NB4 (cell line): ENCODE data around the gene GALNT6.

ENCODE experiments used
- DNase-seq: peaks from one replicate; pipeline ENCODE4 v3.0.0; 2010; ENCODE audit warnings: low read depth
- H3K4me3 ChIP-seq: one replicate; pipeline ENCODE4 v1.5.1; 2011; ENCODE audit warnings: mild to moderate bottlenecking, low read depth, low read length, moderate library complexity
- CTCF ChIP-seq: IDR thresholded peaks from one replicate; pipeline ENCODE4 v1.5.1; 2012; ENCODE audit warnings: low read depth, low read length
- MAX ChIP-seq: IDR thresholded peaks from 2 replicates; pipeline ENCODE4 v1.6.1; 2011; ENCODE audit warnings: low read depth, low read length
- MYC ChIP-seq: IDR thresholded peaks from 2 replicates; pipeline ENCODE4 v1.6.1; 2011; ENCODE audit warnings: low read depth, low read length
- POLR2A ChIP-seq: IDR thresholded peaks from 2 replicates; pipeline ENCODE4 v1.6.1; 2011; ENCODE audit warnings: mild to moderate bottlenecking; ENCODE audit not compliant: insufficient read length; ENCODE audit errors: extremely low read depth

The GALNT6 gene

DNA sequence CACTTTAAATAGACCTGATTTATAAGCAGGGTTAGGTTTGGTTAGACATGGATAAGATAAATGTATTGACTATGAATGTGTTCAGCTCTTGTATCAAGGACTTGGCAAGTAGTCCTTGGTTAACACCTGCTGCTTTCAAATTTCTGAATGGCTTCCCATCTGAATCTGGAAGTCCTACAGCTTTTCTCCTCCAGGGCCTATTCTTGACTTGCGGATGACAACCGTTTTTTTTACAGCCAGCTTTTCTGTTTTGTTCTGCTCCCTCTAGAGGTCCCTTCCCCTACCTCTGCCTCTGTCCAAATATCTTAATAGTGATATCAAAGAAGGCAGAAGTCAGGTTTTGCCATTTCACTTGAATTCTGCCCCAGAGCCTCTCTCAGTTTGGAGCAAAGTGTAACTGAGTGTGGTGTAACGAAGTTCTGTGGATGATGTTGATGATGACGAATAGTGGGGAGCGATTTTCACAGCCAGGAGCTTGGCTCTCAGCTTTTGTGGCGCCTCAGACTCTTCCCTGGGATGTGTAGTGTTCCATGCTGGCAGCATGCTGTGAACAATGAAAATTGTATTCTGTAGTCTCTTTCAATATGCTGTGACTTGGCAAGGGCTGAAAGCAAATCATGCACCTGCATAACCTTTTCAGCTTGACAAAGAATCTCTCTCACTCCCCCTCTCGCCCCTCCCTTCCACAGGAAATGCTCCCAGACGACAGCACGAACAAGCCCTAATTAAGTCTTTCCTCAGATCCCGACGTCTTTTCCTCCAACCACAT is 28.4 kb upstream of the GALNT6 start:
- no peak overlapping the region for H3K4me3 ChIP-seq
- TF ChIP-seq MAX (no peak), CTCF (peak; percentile 1)

GRCh38 chr12:51417826-51418225 is 26.6 kb upstream of the GALNT6 start:
- TF ChIP-seq POLR2A (no peak), MAX (no peak), CTCF (no peak), MYC (no peak)
- H3K4me3 ChIP-seq = no peak overlapping the region

More for the DNA sequence above, 28.4 kb upstream of the GALNT6 start:
- no peak for DNase-seq

DNA sequence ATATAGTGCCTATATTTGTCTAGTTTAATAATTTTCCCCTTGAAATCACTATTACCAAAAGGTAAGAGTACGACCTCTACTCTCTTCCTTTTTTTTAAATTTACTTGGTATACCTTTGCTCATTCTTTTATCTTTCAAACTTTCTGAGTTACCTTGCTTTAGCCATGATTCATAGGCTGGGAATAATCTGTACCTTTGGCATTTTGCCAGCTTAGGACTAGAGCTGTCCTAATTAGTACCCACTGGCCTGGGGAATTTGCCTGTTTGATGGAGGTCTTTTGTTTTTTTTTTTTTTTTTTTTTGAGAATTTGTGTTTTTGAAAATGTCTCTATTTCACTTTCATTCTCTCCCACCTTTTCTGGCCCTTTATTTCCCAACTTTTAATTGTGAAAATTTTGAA is 24.7 kb upstream of the GALNT6 start:
- TF ChIP-seq POLR2A = no peak
- no peak for TF ChIP-seq MYC
- TF ChIP-seq MAX = no peak
- TF ChIP-seq CTCF = no peak
- H3K4me3 ChIP-seq = no peak overlapping the region
- no peak for DNase-seq

More at GRCh38 chr12:51417826-51418225, 26.6 kb upstream of the GALNT6 start:
- DNase-seq = no peak

DNA sequence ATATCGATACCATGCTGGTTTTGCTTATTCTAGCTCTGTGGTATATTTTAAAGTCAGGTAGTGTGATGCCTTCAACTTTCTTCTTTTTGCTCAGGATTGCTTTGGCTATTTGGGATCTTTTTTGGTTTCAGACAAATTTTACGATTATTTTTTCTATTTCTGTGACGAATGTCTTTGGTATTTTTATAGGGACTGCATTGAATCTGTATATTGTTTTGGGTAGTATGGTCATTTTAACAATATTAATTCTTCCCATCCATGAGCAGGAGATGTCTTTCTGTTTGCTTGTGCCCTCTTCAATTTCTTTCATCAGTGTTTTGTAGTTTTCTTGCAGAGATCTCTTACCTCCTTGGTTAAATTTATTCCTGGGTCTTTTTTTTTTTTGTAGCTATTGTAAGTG is 22.6 kb upstream of the GALNT6 start:
- no peak overlapping the region for H3K4me3 ChIP-seq
- TF ChIP-seq MAX = no peak
- TF ChIP-seq CTCF = no peak
- no peak for DNase-seq

- H3K4me3 ChIP-seq = no peak overlapping the region
- TF ChIP-seq MAX = no peak
- TF ChIP-seq POLR2A = no peak
- TF ChIP-seq CTCF = no peak
- TF ChIP-seq MYC = no peak
- DNase-seq = no peak
Measured at GRCh38 chr12:51413149-51413548, 21.9 kb upstream of the GALNT6 start.

GRCh38 chr12:51409846-51410245 is 18.6 kb upstream of the GALNT6 start:
- H3K4me3 ChIP-seq = no peak overlapping the region
- DNase-seq = no peak
- TF ChIP-seq MYC (no peak), POLR2A (no peak), CTCF (no peak), MAX (no peak)
